ENCODE results near the gene TRNT1. TPM values are rescaled to one million over a fixed set of nuclear protein-coding genes. Genes with fewer than 3 reads are reported as not detected.

Gene TRNT1
- total RNA-seq, 3 donors from 2014 or later: 42.8 to 48.1 (median 46.1) TPM

DNA sequence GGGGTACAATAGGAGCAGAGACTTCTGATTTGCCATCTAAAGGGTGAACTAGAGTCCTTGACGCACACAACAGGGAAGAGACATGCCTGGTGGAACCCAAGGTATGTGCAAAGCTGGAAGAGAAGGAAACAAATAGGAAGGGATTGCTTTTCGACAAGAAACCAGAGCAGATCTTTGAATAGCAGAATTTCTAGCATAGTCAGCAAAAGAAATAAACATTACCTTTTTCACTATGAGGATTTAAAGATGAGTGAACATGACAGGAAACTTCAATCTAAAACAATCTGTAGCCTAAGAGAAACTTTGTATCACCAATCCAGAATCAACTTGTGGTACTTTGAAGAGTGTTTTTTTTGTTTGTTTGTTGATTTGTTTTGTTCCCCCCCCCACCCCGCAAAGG lies 21.5 kb upstream of the TRNT1 start:
- H3K27me3 Mint-ChIP-seq (ENCODE audit: low read depth): no peaks in the 10 kb centered on the region
- no peak overlapping the region for H3K4me3 Mint-ChIP-seq
- H3K4me1 Mint-ChIP-seq (ENCODE audit: low read depth): peaks cover 14% of the 10 kb centered on the region
- no peak for ATAC-seq
- no peaks in the 10 kb centered on the region for H3K9me3 Mint-ChIP-seq
- H3K36me3 Mint-ChIP-seq (ENCODE audit: insufficient read depth): no peaks in the 10 kb centered on the region
- DNase-seq: no peak

DNA sequence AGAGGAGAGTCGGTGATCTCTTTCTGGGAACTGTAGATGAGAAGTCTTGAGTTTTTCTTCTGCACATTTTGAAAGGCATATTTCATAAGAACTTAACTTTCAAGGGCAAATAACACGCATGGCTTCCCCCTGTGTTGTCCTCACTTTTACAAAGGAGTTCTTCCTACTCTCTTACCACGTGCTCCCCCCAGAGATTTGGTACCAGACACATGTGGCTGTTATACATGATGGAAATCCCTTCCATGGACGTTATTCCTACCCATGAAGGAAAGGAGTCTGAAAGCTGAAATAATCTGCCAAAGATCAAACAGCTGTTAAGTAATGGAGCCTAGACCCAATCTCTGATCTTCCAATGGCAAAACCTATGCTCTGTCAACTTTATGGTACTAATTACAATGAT lies 20.9 kb upstream of the TRNT1 start:
- H3K36me3 Mint-ChIP-seq (ENCODE audit: insufficient read depth): no peaks in the 10 kb centered on the region
- no peaks in the 10 kb centered on the region for H3K9me3 Mint-ChIP-seq
- no peak for ATAC-seq
- no peak overlapping the region for H3K4me3 Mint-ChIP-seq
- peaks cover 20% of the 10 kb centered on the region for H3K4me1 Mint-ChIP-seq (ENCODE audit: low read depth)
- no peaks in the 10 kb centered on the region for H3K27me3 Mint-ChIP-seq (ENCODE audit: low read depth)
- no peak for DNase-seq

DNA sequence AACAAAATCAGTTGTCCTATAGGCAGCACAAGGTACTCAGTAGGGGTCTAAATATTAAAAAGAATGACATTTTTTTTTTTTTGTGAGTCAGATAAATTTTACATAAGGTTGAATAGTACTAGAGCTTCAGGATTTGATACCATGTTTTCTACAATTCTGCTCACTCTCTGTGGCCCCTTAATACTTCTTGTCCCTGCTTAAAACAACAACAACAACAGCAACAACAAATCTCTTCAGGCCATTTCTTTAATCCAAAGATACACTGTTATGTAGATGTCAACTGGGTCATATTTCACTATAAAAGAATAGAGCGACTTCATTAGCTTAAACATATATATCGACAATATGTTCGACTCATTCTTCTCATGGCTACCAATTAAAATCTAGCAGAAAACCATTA lies 19.6 kb upstream of the TRNT1 start:
- no peak overlapping the region for H3K4me3 Mint-ChIP-seq

DNA sequence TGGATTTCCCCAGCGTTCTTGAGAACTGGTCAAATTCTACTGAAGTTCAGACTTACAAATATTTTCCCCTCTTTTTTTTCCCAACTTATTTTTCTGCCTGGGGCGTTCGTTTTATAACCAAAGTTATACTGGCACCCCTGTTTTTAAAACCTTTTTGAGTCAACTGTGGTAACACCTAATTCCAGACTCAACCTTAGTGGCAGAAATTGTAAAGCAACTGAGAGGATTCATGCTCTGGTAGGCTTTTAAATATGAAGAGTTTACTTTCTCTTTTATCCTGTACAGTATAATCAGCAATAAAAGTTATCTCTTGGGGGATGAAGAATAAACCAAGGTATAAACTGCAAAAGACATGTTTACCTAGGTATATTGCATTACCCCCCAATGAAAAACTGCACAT lies 18.9 kb upstream of the TRNT1 start:
- ATAC-seq (peak; percentile 25 to 36), DNase-seq (no peak)
- Mint-ChIP-seq H3K9me3 (no peaks in the 10 kb centered on the region), H3K4me1 (ENCODE audit: low read depth) (peaks cover 22% of the 10 kb centered on the region), H3K36me3 (ENCODE audit: insufficient read depth) (no peaks in the 10 kb centered on the region), H3K27me3 (ENCODE audit: low read depth) (no peaks in the 10 kb centered on the region), H3K4me3 (no peak overlapping the region)

More for the DNA sequence above, 19.6 kb upstream of the TRNT1 start:
- Mint-ChIP-seq H3K4me1 (ENCODE audit: low read depth) (peaks cover 22% of the 10 kb centered on the region), H3K36me3 (ENCODE audit: insufficient read depth) (no peaks in the 10 kb centered on the region), H3K9me3 (no peaks in the 10 kb centered on the region), H3K27me3 (ENCODE audit: low read depth) (no peaks in the 10 kb centered on the region)
- DNase-seq (no peak), ATAC-seq (no peak)

DNA sequence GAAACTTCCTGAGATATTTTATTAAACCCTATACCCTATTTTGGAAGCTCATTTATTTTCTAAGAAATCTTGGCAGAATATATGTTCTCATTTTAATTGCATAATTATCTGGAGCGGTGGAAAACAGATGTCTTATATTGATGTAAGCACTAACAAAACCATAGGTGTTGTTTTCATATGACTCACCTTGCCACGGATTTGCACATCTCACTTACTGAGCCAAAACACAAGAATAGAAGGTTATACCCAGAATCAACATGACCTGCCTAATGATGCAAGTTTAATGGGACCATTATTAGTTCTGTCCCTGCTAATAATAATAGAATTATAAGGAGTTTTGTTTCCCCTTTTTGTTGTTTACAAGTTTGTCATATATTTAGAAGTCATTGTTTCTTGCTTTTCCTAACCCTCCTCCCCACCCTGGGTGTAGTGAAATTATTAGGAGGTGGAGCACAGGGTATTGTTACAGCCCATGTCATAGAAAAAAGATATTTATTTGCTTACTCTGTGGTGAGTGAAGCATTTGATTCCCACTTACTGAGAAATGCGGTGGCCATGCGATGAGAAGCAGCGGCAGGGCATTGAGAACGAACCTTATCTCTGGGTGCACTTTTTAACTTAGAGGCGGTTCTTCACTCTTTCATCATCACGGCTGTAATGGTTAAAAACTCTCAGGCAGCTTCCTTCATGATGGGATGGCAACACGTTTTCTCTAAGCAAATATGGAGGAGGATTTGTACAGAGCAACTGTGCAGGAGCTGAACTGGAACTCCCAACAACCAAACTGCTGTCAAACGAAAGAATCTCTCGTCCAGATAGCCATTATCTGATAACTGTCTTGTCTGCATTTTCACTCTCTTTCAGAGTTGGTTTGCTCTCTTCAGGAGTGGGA lies 17.1 kb upstream of the TRNT1 start:
- Mint-ChIP-seq H3K4me1 (ENCODE audit: low read depth) (peaks cover 22% of the 10 kb centered on the region), H3K27me3 (ENCODE audit: low read depth) (peaks cover 4% of the 10 kb centered on the region), H3K9me3 (no peaks in the 10 kb centered on the region), H3K4me3 (peak overlapping the region; percentile 34), H3K36me3 (ENCODE audit: insufficient read depth) (no peaks in the 10 kb centered on the region)
- DNase-seq: no peak
- peak; percentile 13 to 39 for ATAC-seq

DNA sequence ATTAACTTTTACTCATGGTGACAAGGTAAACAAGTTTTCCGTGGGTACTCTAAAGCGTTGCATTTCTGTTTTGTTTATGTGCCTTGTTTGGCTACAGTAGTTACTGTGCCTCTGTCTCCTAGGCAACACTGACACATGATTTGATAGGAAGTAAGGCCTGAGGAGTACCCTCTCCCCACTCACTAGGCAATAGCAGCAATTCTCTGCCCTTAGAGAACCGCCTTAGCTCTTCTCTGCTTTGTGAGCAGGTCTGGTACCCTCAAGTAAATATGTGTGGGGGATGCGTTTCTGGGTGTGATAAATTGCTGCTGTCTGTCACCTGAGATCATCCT lies 16.5 kb upstream of the TRNT1 start, which contains the start of gene IL5RA:
TSS of gene IL5RA (minus strand) at position 76 of the 332 bp plus-strand sequence. CDS start 5,390 bp downstream, outside the sequence.
- H3K36me3 Mint-ChIP-seq (ENCODE audit: insufficient read depth): no peaks in the 10 kb centered on the region
- ATAC-seq (peak; percentile 48 to 64), DNase-seq (no peak)
- peaks cover 22% of the 10 kb centered on the region for H3K4me1 Mint-ChIP-seq (ENCODE audit: low read depth)
- peak within 1 kb of the TSS; percentile 34 for H3K4me3 Mint-ChIP-seq
- no peaks in the 10 kb centered on the region for H3K9me3 Mint-ChIP-seq
- peaks cover 4% of the 10 kb centered on the region for H3K27me3 Mint-ChIP-seq (ENCODE audit: low read depth)

DNA sequence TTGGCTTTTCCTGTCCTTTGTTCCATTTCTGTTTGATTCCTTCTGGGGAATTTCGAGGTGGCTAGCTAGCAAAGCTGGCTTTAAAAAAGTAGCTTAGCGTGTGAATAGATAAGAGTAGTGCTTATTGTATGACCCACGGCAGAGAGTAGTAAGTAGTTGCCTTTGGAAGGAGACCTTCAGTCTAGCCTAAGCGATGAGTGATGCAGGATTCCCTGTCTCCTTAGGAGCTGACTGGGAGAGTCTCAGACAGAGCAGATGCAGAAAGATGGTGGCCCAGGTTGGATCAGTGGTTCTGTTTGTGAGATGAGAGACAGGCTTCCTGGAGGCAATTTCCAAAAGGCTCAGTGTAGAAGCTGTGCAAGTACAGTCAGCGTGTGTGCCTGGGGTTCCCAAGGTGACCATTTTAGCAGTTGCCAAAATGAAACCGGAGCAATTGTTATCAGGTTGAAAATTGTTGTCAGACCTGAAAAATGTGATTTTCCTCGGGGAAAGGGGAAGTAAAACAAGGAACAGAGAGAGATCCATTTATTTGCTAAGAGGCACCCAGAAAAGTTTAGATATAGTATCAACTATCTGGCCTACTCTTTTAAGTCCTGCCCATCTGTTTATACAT lies 15.9 kb upstream of the TRNT1 start:
- no peaks in the 10 kb centered on the region for H3K36me3 Mint-ChIP-seq (ENCODE audit: insufficient read depth)
- peaks cover 22% of the 10 kb centered on the region for H3K4me1 Mint-ChIP-seq (ENCODE audit: low read depth)
- DNase-seq: no peak
- no peak for ATAC-seq
- no peak overlapping the region for H3K4me3 Mint-ChIP-seq
- H3K27me3 Mint-ChIP-seq (ENCODE audit: low read depth): peaks cover 4% of the 10 kb centered on the region
- no peaks in the 10 kb centered on the region for H3K9me3 Mint-ChIP-seq

DNA sequence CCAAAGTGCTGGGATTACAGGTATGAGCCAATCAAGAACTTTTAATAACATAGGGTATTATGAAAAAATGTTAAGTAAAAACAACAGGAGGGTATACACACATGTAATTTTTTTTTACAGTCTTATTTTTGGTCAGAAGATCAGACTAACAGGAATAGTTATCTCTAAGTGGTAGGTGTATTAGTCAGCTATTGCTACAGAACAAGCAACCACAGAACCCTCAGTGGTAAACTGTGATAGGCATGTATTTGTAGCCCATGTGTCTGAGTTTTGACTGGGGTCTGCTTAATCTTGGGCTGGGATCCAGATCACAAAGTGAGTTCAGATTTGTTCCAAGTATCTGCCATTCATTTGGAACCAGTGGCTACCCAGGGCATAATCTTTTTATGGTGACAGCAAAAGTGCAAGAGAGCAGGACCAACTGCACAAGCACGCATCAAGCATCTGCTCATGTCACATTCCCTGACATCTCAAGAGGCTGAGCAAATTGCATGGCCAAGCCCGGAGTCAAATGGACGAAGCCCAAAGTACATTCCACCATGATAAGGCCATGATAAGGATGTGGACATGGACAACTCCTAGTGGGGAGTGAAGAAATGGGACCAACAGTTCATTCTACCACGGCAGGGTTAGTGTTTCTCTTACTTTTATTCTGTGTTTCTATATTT lies 13.6 kb upstream of the TRNT1 start:
- DNase-seq (no peak), ATAC-seq (peak in 1 of 2 donors; percentile 25)
- Mint-ChIP-seq H3K27me3 (ENCODE audit: low read depth) (peaks cover 4% of the 10 kb centered on the region), H3K4me1 (ENCODE audit: low read depth) (peaks cover 19% of the 10 kb centered on the region), H3K36me3 (ENCODE audit: insufficient read depth) (no peaks in the 10 kb centered on the region), H3K9me3 (no peaks in the 10 kb centered on the region), H3K4me3 (no peak overlapping the region)

DNA sequence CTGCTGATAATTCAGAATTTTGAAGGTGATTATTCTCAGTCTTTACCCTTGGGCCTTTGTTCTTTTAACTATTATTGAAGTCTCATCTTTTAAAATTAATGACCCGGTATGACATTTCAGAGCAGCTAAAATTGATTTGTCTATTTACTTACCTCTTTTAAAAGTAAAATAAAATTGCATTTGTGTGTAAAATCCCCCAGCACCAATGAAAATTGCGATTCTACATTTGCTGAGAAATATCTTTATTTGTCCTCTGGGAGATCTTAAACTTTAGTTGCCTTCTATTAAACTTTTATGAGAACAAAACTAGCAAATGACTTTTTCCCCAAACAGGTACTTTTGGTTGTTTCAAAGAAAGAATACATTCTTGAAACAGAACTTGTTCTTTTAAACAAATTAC lies 9.1 kb upstream of the TRNT1 start:
- H3K9me3 Mint-ChIP-seq: no peaks in the 10 kb centered on the region
- H3K4me3 Mint-ChIP-seq: no peak overlapping the region
- ATAC-seq: no peak

DNA sequence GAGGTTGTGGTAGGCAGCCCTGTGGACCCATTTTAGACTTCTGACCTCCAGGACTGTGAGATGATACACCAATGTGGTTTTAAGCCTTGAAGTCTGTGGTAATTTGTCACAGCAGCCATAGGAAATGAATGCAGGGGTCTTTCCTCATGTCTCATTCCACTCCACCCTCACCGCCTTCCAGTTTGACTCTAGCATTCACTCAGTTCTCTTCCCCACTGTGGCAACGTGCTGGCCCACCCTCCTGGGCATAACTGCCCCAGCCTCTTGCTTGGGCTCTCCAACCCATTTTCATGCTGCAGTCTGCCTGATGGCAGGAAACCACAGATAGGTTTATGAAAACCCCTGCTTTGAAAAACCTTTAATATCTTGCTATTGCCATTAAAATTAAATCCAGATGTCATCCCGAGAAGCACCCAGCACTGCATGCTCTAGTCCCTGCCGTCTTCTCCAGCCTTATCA lies 7.3 kb upstream of the TRNT1 start:
- Mint-ChIP-seq H3K9me3 (no peaks in the 10 kb centered on the region), H3K4me3 (no peak overlapping the region), H3K36me3 (ENCODE audit: insufficient read depth) (no peaks in the 10 kb centered on the region), H3K4me1 (ENCODE audit: low read depth) (peaks cover 2% of the 10 kb centered on the region), H3K27me3 (ENCODE audit: low read depth) (no peaks in the 10 kb centered on the region)
- no peak for DNase-seq
- peak; percentile 60 to 84 for ATAC-seq

More for the DNA sequence above, 9.1 kb upstream of the TRNT1 start:
- no peak for DNase-seq
- peaks cover 4% of the 10 kb centered on the region for H3K27me3 Mint-ChIP-seq (ENCODE audit: low read depth)
- peaks cover 2% of the 10 kb centered on the region for H3K4me1 Mint-ChIP-seq (ENCODE audit: low read depth)
- H3K36me3 Mint-ChIP-seq (ENCODE audit: insufficient read depth): no peaks in the 10 kb centered on the region

DNA sequence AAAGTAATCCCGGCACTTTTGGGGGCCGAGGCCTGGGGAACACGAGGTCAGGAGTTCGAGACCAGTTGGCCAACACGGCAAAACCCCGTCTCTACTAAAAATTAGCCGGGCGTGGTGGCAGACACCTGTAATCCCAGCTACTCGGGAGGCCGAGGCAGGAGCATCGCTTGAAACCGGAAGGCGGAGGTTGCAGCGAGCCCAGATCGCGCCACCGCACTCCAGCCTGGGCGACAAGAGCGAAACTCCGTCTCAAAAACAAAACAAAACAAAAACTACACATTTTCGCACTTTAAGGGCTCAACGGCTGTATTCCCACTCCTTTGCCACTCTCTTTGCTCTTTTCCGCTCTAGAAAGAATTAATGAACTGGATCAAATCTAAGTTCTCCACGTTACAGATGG lies 763 bp upstream of the TRNT1 start:
- no peak for ATAC-seq
- H3K4me3 Mint-ChIP-seq: peak overlapping the region; percentile 98
- peaks cover 14% of the 10 kb centered on the region for H3K36me3 Mint-ChIP-seq (ENCODE audit: insufficient read depth)
- no peaks in the 10 kb centered on the region for H3K9me3 Mint-ChIP-seq
- H3K4me1 Mint-ChIP-seq (ENCODE audit: low read depth): peaks cover 32% of the 10 kb centered on the region
- DNase-seq: no peak
- no peaks in the 10 kb centered on the region for H3K27me3 Mint-ChIP-seq (ENCODE audit: low read depth)

DNA sequence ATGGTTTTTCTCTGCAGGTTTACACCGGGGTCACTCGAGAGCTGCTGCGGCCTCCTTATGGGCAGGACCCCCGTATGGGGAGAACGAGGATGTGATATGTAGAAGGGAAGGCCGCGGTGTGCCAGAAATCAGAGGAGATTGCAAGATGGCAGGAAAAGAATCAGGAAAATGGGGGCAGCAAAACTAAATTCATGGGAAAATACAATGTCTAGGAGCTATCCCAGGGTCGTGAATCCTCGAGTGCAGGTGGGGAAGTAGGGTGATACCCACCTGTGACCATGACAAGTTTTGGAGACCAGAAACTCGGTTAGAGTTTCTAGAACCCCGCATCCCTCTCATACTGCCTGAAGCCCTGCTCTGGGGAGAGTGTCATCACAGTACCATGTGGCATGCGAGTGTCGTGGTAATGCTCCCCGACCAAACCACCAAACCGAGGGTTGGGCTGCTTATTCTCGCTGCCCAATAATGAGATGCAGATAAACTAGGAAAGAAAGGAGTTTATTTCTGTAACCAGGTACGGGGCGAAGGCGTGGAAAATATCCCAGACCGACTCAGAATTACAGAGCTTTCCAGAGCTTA lies 781 bp downstream of the TRNT1 start:
- H3K27me3 Mint-ChIP-seq (ENCODE audit: low read depth): no peaks in the 10 kb centered on the region
- H3K9me3 Mint-ChIP-seq: no peaks in the 10 kb centered on the region
- ATAC-seq (peak; percentile 20 to 30), DNase-seq (peak; percentile 21)
- H3K4me3 Mint-ChIP-seq: peak overlapping the region; percentile 98
- H3K4me1 Mint-ChIP-seq (ENCODE audit: low read depth): peaks cover 32% of the 10 kb centered on the region
- peaks cover 18% of the 10 kb centered on the region for H3K36me3 Mint-ChIP-seq (ENCODE audit: insufficient read depth)

DNA sequence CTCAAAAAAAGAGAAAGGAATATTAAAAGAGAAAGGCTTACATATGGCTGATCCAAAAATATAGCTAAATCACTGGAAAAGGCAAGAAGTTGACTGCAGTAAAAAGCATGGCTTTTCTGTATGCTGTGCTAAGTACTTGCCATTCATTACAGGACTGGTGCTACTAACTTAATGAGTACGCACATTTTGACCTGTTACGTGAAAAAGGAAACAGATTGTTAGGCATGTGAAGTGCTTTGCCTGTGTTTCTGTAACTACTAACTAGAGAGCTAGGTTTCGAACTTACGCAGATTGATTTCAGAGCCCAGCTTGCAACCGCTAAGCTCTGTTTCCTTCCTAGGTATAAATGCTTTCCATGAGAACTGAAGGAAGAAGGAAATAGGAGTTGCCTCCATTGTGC lies 2.8 kb downstream of the TRNT1 start:
- Mint-ChIP-seq H3K27me3 (ENCODE audit: low read depth) (no peaks in the 10 kb centered on the region), H3K4me3 (peak overlapping the region; percentile 98), H3K4me1 (ENCODE audit: low read depth) (peaks cover 48% of the 10 kb centered on the region), H3K9me3 (no peaks in the 10 kb centered on the region), H3K36me3 (ENCODE audit: insufficient read depth) (peaks cover 26% of the 10 kb centered on the region)
- ATAC-seq (no peak), DNase-seq (no peak)

DNA sequence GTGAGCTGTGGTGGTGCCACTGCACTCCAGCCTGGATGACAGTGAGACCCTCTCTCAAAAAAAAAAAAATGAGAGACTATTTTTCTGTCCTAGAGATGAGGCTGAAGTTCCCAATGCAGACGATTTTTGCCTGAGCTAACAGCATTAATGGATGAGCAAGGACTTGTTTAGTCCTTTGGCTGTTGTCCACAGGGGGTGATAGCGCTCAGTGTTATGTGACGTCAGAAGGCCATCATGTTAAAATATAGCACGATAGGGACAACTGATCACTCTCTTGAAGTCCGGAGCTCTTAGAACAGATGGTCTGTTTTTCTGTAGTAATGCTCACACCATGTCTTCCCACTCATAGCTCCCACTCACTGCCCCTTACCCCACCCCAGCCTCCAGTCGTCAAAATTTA lies 6.8 kb downstream of the TRNT1 start:
- Mint-ChIP-seq H3K4me3 (no peak overlapping the region), H3K9me3 (no peaks in the 10 kb centered on the region), H3K36me3 (ENCODE audit: insufficient read depth) (peaks cover 42% of the 10 kb centered on the region), H3K4me1 (ENCODE audit: low read depth) (peaks cover 49% of the 10 kb centered on the region), H3K27me3 (ENCODE audit: low read depth) (no peaks in the 10 kb centered on the region)
- DNase-seq (no peak), ATAC-seq (no peak)

All from activated T-cell treated with anti-CD3 and anti-CD28 coated beads, Interleukin-2, amount 50 U/mL, for 4 hours (primary cell).